ENCODE results near the gene MDH1. TPM values are rescaled to one million over a fixed set of nuclear protein-coding genes. Genes with fewer than 3 reads are reported as not detected.

The MDH1 gene
- total RNA-seq, 2 experiments from 2014 or later, result 161 to 163 TPM

- peaks cover 13% of the 10 kb centered on the region for H3K9me3 Mint-ChIP-seq
- ATAC-seq (ENCODE audit: low read depth) (no peak), DNase-seq (no peak)
- H3K27ac Mint-ChIP-seq, result no peak overlapping the region
- H3K36me3 Mint-ChIP-seq, result peaks cover 1% of the 10 kb centered on the region
- H3K4me1 Mint-ChIP-seq, result no peaks in the 10 kb centered on the region
- H3K4me3 Mint-ChIP-seq, result no peak overlapping the region
- peaks cover 9% of the 10 kb centered on the region for H3K27me3 Mint-ChIP-seq
- POLR2A ChIA-PET, result no interaction called here
Measured at GRCh38 chr2:63627866-63628265, 39.1 kb downstream of the MDH1 start.

DNA sequence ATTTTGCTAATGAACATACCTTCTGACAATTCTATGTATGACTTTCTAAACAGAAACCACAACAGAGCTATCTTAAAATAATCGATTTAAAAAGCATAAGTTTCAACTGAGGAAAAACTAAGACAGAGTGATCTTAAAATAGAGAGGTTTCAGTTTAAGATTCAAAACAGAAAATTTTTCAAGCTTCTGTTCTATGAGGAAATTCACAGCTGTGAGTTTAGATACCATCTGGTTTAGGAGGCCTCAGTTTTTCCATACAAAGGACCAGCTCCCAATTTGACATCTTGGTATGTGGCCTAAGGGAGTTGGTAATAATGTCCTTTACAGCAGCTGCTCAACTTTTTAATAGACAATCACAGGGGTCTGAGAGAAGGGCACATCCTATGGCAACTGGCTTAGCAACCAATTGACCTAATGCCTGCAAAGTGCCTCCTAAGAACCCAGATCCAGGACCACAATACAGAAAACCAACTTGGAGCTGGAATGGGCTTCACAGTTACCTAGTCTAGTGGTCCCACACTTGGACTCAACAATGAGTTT, 39.7 kb downstream of the MDH1 start:
- DNase-seq (no peak), ATAC-seq (ENCODE audit: low read depth) (no peak)
- Mint-ChIP-seq H3K27me3 (peaks cover 9% of the 10 kb centered on the region), H3K4me1 (no peaks in the 10 kb centered on the region), H3K36me3 (peaks cover 1% of the 10 kb centered on the region), H3K27ac (no peak overlapping the region), H3K4me3 (no peak overlapping the region), H3K9me3 (peaks cover 15% of the 10 kb centered on the region)
- POLR2A ChIA-PET, result no interaction called here

- Mint-ChIP-seq H3K4me3 (no peak overlapping the region), H3K9me3 (peaks cover 22% of the 10 kb centered on the region), H3K36me3 (peaks cover 1% of the 10 kb centered on the region), H3K27ac (no peak overlapping the region), H3K4me1 (no peaks in the 10 kb centered on the region), H3K27me3 (no peaks in the 10 kb centered on the region)
- DNase-seq (no peak), ATAC-seq (ENCODE audit: low read depth) (no peak)
- POLR2A ChIA-PET, result no interaction called here
Measured at GRCh38 chr2:63631501-63631900, 42.7 kb downstream of the MDH1 start.

DNA sequence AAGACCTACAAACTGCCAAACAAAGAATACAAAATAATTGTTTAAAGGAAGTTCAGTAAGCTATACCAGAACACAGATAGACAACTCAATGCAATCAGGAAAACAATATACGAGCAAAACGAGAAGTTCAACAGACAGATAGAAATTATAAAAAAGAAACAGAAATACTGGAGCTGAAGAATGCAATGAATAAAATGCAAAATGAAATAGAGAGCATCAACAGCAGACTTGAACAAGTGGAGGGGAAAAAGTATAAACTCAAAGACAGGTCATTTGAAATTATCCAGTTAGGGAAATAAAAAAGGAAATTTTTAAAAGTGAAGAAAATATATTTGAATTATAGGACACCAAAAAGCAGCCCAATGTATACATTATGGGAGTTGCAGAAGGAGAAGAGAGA, 43.6 kb downstream of the MDH1 start:
- H3K4me1 Mint-ChIP-seq, result no peaks in the 10 kb centered on the region
- peaks cover 1% of the 10 kb centered on the region for H3K36me3 Mint-ChIP-seq
- H3K27ac Mint-ChIP-seq, result no peak overlapping the region
- DNase-seq, result no peak
- ATAC-seq (ENCODE audit: low read depth), result no peak
- H3K27me3 Mint-ChIP-seq, result no peaks in the 10 kb centered on the region
- POLR2A ChIA-PET, result no interaction called here
- H3K4me3 Mint-ChIP-seq, result no peak overlapping the region
- peaks cover 22% of the 10 kb centered on the region for H3K9me3 Mint-ChIP-seq

DNA sequence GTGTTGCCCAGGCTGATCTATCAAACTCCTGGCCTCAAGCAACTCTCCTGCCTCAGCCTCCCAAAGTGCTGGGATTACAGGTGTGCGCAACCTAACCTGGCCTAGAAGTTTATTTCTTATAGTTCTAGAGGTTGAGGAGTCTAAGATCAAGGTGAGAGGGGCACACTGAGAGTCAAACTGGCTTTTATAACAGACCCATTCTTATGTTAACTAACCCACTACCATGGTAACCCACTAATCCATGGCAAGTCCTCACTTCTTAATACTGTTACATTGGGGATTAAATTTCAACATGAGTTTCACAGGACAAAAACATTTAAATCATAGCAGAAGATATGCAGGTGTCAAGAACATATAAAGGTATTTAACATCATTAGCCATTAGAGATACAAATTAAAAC, 50.6 kb downstream of the MDH1 start:
- Mint-ChIP-seq H3K36me3 (no peaks in the 10 kb centered on the region), H3K4me3 (no peak overlapping the region), H3K4me1 (no peaks in the 10 kb centered on the region), H3K27ac (no peak overlapping the region), H3K27me3 (peaks cover 10% of the 10 kb centered on the region), H3K9me3 (peaks cover 7% of the 10 kb centered on the region)
- ATAC-seq (ENCODE audit: low read depth), result no peak
- no peak for DNase-seq
- POLR2A ChIA-PET, result no interaction called here

DNA sequence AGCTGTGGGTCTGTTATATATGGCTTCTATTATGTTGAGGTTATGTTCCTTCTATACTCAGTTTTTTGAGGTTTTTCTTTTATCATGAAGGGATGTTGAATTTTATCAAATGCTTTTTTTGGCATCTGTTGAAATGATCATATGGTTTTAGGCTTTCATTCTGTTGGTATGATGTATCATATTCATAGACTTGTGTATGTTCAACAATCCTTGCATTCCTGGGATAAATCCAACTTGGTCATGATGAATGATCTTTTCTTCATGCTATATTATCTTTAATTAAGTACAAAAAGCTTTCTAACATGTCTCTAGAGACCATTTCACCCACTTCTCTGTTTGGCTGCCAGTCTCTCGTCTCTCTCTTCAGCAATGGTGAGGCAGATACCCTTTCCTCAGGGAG, 54.2 kb downstream of the MDH1 start:
- Mint-ChIP-seq H3K9me3 (peaks cover 3% of the 10 kb centered on the region), H3K4me1 (no peaks in the 10 kb centered on the region), H3K27me3 (peaks cover 14% of the 10 kb centered on the region), H3K36me3 (no peaks in the 10 kb centered on the region), H3K27ac (no peak overlapping the region), H3K4me3 (no peak overlapping the region)
- DNase-seq, result no peak
- ATAC-seq (ENCODE audit: low read depth), result no peak
- POLR2A ChIA-PET, result no interaction called here

GRCh38 chr2:63643486-63643885, 54.7 kb downstream of the MDH1 start:
- ATAC-seq (ENCODE audit: low read depth) (no peak), DNase-seq (no peak)
- Mint-ChIP-seq H3K9me3 (peaks cover 3% of the 10 kb centered on the region), H3K4me1 (no peaks in the 10 kb centered on the region), H3K4me3 (no peak overlapping the region), H3K36me3 (no peaks in the 10 kb centered on the region), H3K27ac (no peak overlapping the region), H3K27me3 (peaks cover 14% of the 10 kb centered on the region)
- POLR2A ChIA-PET, result no interaction called here

- no peak overlapping the region for H3K27ac Mint-ChIP-seq
- POLR2A ChIA-PET, result no interaction called here
- ATAC-seq (ENCODE audit: low read depth), result no peak
Measured at GRCh38 chr2:63648632-63649031, 59.9 kb downstream of the MDH1 start.

GRCh38 chr2:63649829-63650228, 61.1 kb downstream of the MDH1 start:
- POLR2A ChIA-PET, result no interaction called here
- H3K4me1 Mint-ChIP-seq, result no peaks in the 10 kb centered on the region
- no peak overlapping the region for H3K4me3 Mint-ChIP-seq
- peaks cover 7% of the 10 kb centered on the region for H3K9me3 Mint-ChIP-seq
- ATAC-seq (ENCODE audit: low read depth), result no peak
- DNase-seq, result no peak
- peaks cover 4% of the 10 kb centered on the region for H3K27me3 Mint-ChIP-seq
- no peaks in the 10 kb centered on the region for H3K36me3 Mint-ChIP-seq
- H3K27ac Mint-ChIP-seq, result no peak overlapping the region

More at GRCh38 chr2:63648632-63649031, 59.9 kb downstream of the MDH1 start:
- Mint-ChIP-seq H3K9me3 (peaks cover 3% of the 10 kb centered on the region), H3K4me1 (no peaks in the 10 kb centered on the region), H3K27me3 (peaks cover 4% of the 10 kb centered on the region), H3K36me3 (no peaks in the 10 kb centered on the region), H3K4me3 (no peak overlapping the region)
- no peak for DNase-seq

DNA sequence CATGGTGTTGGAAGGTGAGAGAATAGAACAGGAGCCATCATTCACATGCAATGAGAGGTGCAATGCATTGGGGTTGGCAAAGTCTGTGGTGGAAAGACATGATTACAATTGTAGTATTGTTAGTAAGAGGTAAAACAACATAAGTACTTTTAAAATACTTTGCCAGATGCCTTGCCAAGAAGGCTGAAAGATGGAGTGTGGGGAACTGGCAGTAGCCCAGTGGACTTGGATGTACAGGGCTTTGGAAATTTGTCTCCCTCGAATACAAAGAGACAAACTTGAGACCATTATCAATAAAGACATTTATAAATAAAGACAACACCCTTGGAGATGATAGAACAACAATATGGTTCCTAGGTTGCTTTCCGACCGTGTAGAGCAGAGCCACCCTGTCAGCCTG, 62.0 kb downstream of the MDH1 start:
- Mint-ChIP-seq H3K27me3 (peaks cover under 1% of the 10 kb centered on the region), H3K4me1 (no peaks in the 10 kb centered on the region), H3K9me3 (peaks cover 6% of the 10 kb centered on the region), H3K4me3 (no peak overlapping the region), H3K27ac (no peak overlapping the region), H3K36me3 (no peaks in the 10 kb centered on the region)
- no peak for ATAC-seq (ENCODE audit: low read depth)
- no peak for DNase-seq
- POLR2A ChIA-PET, result no interaction called here

- no peaks in the 10 kb centered on the region for H3K4me1 Mint-ChIP-seq
- no peak overlapping the region for H3K4me3 Mint-ChIP-seq
- H3K9me3 Mint-ChIP-seq, result peaks cover 6% of the 10 kb centered on the region
- ATAC-seq (ENCODE audit: low read depth) (no peak), DNase-seq (no peak)
- H3K27me3 Mint-ChIP-seq, result no peaks in the 10 kb centered on the region
- POLR2A ChIA-PET, result no interaction called here
- no peak overlapping the region for H3K27ac Mint-ChIP-seq
- H3K36me3 Mint-ChIP-seq, result no peaks in the 10 kb centered on the region
Measured at GRCh38 chr2:63651356-63651755, 62.6 kb downstream of the MDH1 start.

DNA sequence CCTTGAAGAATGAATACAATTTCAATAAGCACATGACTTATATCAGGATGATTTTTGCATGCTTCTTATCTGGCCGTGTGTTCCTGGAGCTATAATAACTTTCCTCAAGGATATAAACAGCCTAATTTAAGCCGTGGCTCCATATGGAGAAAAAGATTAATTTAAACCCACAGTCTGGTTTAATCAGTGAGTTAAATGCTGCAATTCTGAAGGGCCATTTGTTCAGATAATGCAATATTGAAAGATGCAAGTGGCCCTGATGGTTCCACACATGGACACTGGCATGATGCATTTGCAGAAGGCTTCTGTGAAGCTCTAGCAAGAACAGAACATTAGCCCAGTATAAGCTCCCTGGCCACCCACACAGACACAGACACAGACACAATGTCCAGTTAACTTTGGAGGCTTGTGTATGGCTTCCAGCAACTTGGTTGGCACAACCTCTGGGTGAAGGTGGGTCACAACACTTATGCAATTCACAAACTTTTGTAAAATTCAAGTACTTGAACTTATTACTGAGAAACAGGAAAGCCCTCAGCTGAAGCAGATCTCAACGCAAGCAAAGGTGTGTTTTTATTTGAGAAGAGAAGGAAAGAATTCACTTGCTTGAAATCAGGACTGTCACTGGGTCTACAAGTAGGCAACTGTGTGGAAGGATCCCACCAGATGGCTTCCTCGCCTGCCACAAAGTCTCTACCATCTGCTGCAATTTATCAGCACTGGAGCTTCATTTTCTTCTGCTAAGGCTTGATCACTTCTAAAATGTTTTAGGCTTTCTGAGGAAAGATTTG, 63.3 kb downstream of the MDH1 start:
- Mint-ChIP-seq H3K4me3 (no peak overlapping the region), H3K27ac (no peak overlapping the region), H3K9me3 (peaks cover 4% of the 10 kb centered on the region), H3K4me1 (no peaks in the 10 kb centered on the region), H3K36me3 (no peaks in the 10 kb centered on the region), H3K27me3 (no peaks in the 10 kb centered on the region)
- no peak for ATAC-seq (ENCODE audit: low read depth)
- POLR2A ChIA-PET, result no interaction called here
- DNase-seq, result no peak

DNA sequence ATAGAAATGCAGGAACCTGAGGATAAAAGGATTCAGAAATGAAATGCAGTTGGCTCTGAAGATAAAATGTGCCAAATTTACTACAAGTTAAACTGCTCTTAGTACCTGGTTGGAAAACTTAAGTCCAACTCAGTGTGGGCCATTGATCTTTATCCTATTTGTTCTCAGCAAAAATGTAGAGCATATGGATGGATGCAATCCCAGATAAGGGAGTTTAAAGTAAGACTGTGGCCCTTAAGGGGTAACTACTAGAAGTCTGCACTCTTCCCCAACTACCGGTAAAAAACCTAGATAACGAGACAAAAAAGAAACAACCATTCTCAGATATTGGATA, 63.9 kb downstream of the MDH1 start:
- DNase-seq (no peak), ATAC-seq (ENCODE audit: low read depth) (no peak)
- Mint-ChIP-seq H3K27me3 (no peaks in the 10 kb centered on the region), H3K36me3 (no peaks in the 10 kb centered on the region), H3K4me1 (no peaks in the 10 kb centered on the region), H3K9me3 (peaks cover 4% of the 10 kb centered on the region), H3K27ac (no peak overlapping the region), H3K4me3 (no peak overlapping the region)
- POLR2A ChIA-PET, result no interaction called here

- H3K27me3 Mint-ChIP-seq, result no peaks in the 10 kb centered on the region
- no peak overlapping the region for H3K27ac Mint-ChIP-seq
- H3K9me3 Mint-ChIP-seq, result peaks cover 4% of the 10 kb centered on the region
- DNase-seq (no peak), ATAC-seq (ENCODE audit: low read depth) (no peak)
- no peak overlapping the region for H3K4me3 Mint-ChIP-seq
- no peaks in the 10 kb centered on the region for H3K36me3 Mint-ChIP-seq
- POLR2A ChIA-PET, result no interaction called here
- H3K4me1 Mint-ChIP-seq, result no peaks in the 10 kb centered on the region
Measured at GRCh38 chr2:63654959-63655358, 66.2 kb downstream of the MDH1 start.

Data from activated naive CD8-positive, alpha-beta T cell treated with anti-CD3 and anti-CD28 coated beads, Interleukin-2, amount 10 ng/mL, durations not matched to agents 7 days and 5 days (primary cell).